Activated naive CD4-positive, alpha-beta T cell treated with anti-CD3 and anti-CD28 coated beads, Interleukin-2, amount 10 ng/mL, durations not matched to agents 7 days and 5 days (primary cell): Measurements from ENCODE around the gene MOB1B.

Experiments
- CTCF ChIA-PET: fragments of 350-600 bp; sonication (Branson Sonifier 250); formaldehyde crosslinking; loops from one replicate; lab custom pipeline; 2021; ENCODE audit warnings: antibody characterized with exemption; lab: Charles Lee
- DNase-seq: peaks from one replicate; pipeline ENCODE4 v3.0.0-alpha.2; 2020
- H3K27ac Mint-ChIP-seq: one replicate; pipeline ENCODE4 v1.8.0; 2021; ENCODE audit warnings: mild to moderate bottlenecking, moderate library complexity, mixed read lengths
- H3K27me3 Mint-ChIP-seq: one replicate; pipeline ENCODE4 v1.8.0; 2021; ENCODE audit warnings: mild to moderate bottlenecking, mixed read lengths
- H3K36me3 Mint-ChIP-seq: one replicate; pipeline ENCODE4 v1.8.0; 2021; ENCODE audit warnings: mixed read lengths
- H3K4me1 Mint-ChIP-seq: one replicate; pipeline ENCODE4 v1.8.0; 2021; ENCODE audit warnings: mixed read lengths
- H3K4me3 Mint-ChIP-seq: one replicate; pipeline ENCODE4 v1.8.0; 2021; ENCODE audit warnings: mild to moderate bottlenecking, moderate library complexity, mixed read lengths
- H3K9me3 Mint-ChIP-seq: one replicate; pipeline ENCODE4 v1.8.0; 2021; ENCODE audit warnings: mixed read lengths

The MOB1B gene

GRCh38 chr4:70954032-70954431 lies 51.9 kb downstream of the MOB1B start:
- DNase-seq = no peak
- Mint-ChIP-seq H3K36me3 (no peaks in the 10 kb centered on the region), H3K4me1 (no peaks in the 10 kb centered on the region), H3K27ac (no peak overlapping the region), H3K27me3 (no peaks in the 10 kb centered on the region), H3K4me3 (no peak overlapping the region), H3K9me3 (no peaks in the 10 kb centered on the region)
- CTCF ChIA-PET = no interaction called here

GRCh38 chr4:70956549-70957210 lies 54.5 kb downstream of the MOB1B start:
- Mint-ChIP-seq H3K4me1 (no peaks in the 10 kb centered on the region), H3K36me3 (no peaks in the 10 kb centered on the region), H3K27me3 (no peaks in the 10 kb centered on the region), H3K9me3 (no peaks in the 10 kb centered on the region), H3K27ac (no peak overlapping the region), H3K4me3 (no peak overlapping the region)
- CTCF ChIA-PET = no interaction called here
- no peak for DNase-seq

GRCh38 chr4:70958681-70959080 lies 56.5 kb downstream of the MOB1B start:
- no peak for DNase-seq
- H3K36me3 Mint-ChIP-seq = peaks cover 2% of the 10 kb centered on the region
- no peaks in the 10 kb centered on the region for H3K27me3 Mint-ChIP-seq
- no peak overlapping the region for H3K4me3 Mint-ChIP-seq
- H3K27ac Mint-ChIP-seq = no peak overlapping the region
- CTCF ChIA-PET = interaction anchor here (1.4 kb wide), 2 partner anchors 8 to 52 kb away, joined by 3 to 4 read pairs; no protein-coding TSS in a partner anchor
- H3K4me1 Mint-ChIP-seq = no peaks in the 10 kb centered on the region
- no peaks in the 10 kb centered on the region for H3K9me3 Mint-ChIP-seq

- Mint-ChIP-seq H3K4me1 (peaks cover 14% of the 10 kb centered on the region), H3K36me3 (peaks cover 6% of the 10 kb centered on the region), H3K4me3 (no peak overlapping the region), H3K27ac (no peak overlapping the region), H3K9me3 (no peaks in the 10 kb centered on the region), H3K27me3 (no peaks in the 10 kb centered on the region)
- no peak for DNase-seq
- CTCF ChIA-PET = interaction anchor here (2.0 kb wide), 1 partner anchor 41 kb away, joined by 7 read pairs; no protein-coding TSS in a partner anchor
These were observed 66.9 kb downstream of the MOB1B start for GRCh38 chr4:70969076-70969475.

- peaks cover 8% of the 10 kb centered on the region for H3K4me1 Mint-ChIP-seq
- no peaks in the 10 kb centered on the region for H3K9me3 Mint-ChIP-seq
- no peak overlapping the region for H3K27ac Mint-ChIP-seq
- H3K4me3 Mint-ChIP-seq = no peak overlapping the region
- peaks cover 14% of the 10 kb centered on the region for H3K36me3 Mint-ChIP-seq
- no peak for DNase-seq
- CTCF ChIA-PET = interaction anchor here (1.0 kb wide), 1 partner anchor 19 kb away, joined by 3 read pairs; no protein-coding TSS in a partner anchor
- no peaks in the 10 kb centered on the region for H3K27me3 Mint-ChIP-seq
These were observed 74.1 kb downstream of the MOB1B start for GRCh38 chr4:70976252-70976651.

GRCh38 chr4:70979445-70980008 lies 77.4 kb downstream of the MOB1B start:
- CTCF ChIA-PET = no interaction called here
- H3K4me3 Mint-ChIP-seq = no peak overlapping the region
- no peak overlapping the region for H3K27ac Mint-ChIP-seq
- DNase-seq = no peak
- peaks cover 9% of the 10 kb centered on the region for H3K36me3 Mint-ChIP-seq
- no peaks in the 10 kb centered on the region for H3K4me1 Mint-ChIP-seq
- H3K9me3 Mint-ChIP-seq = no peaks in the 10 kb centered on the region
- no peaks in the 10 kb centered on the region for H3K27me3 Mint-ChIP-seq

GRCh38 chr4:70980196-70980595 lies 78.0 kb downstream of the MOB1B start:
- peaks cover 6% of the 10 kb centered on the region for H3K36me3 Mint-ChIP-seq
- no peak overlapping the region for H3K27ac Mint-ChIP-seq
- no peaks in the 10 kb centered on the region for H3K4me1 Mint-ChIP-seq
- H3K27me3 Mint-ChIP-seq = no peaks in the 10 kb centered on the region
- CTCF ChIA-PET = no interaction called here
- no peak for DNase-seq
- H3K9me3 Mint-ChIP-seq = no peaks in the 10 kb centered on the region
- no peak overlapping the region for H3K4me3 Mint-ChIP-seq

- Mint-ChIP-seq H3K27ac (no peak overlapping the region), H3K4me3 (no peak overlapping the region)
- CTCF ChIA-PET = no interaction called here
These were observed 81.9 kb downstream of the MOB1B start for GRCh38 chr4:70984106-70984505.

GRCh38 chr4:70984589-70984988 lies 82.4 kb downstream of the MOB1B start:
- H3K4me1 Mint-ChIP-seq = no peaks in the 10 kb centered on the region
- no peak for DNase-seq
- H3K4me3 Mint-ChIP-seq = no peak overlapping the region
- H3K27ac Mint-ChIP-seq = no peak overlapping the region
- CTCF ChIA-PET = no interaction called here
- no peaks in the 10 kb centered on the region for H3K36me3 Mint-ChIP-seq
- no peaks in the 10 kb centered on the region for H3K9me3 Mint-ChIP-seq
- no peaks in the 10 kb centered on the region for H3K27me3 Mint-ChIP-seq

More at GRCh38 chr4:70984106-70984505, 81.9 kb downstream of the MOB1B start:
- H3K36me3 Mint-ChIP-seq = no peaks in the 10 kb centered on the region
- no peaks in the 10 kb centered on the region for H3K4me1 Mint-ChIP-seq
- no peaks in the 10 kb centered on the region for H3K27me3 Mint-ChIP-seq
- no peaks in the 10 kb centered on the region for H3K9me3 Mint-ChIP-seq
- DNase-seq = no peak

- CTCF ChIA-PET = no interaction called here
- H3K4me1 Mint-ChIP-seq = peaks cover 33% of the 10 kb centered on the region
- no peaks in the 10 kb centered on the region for H3K27me3 Mint-ChIP-seq
- H3K27ac Mint-ChIP-seq = no peak overlapping the region
- H3K36me3 Mint-ChIP-seq = peaks cover 29% of the 10 kb centered on the region
- no peak for DNase-seq
- H3K9me3 Mint-ChIP-seq = no peaks in the 10 kb centered on the region
- no peak overlapping the region for H3K4me3 Mint-ChIP-seq
These were observed 89.4 kb downstream of the MOB1B start for GRCh38 chr4:70991596-70991995.

- CTCF ChIA-PET = interaction anchor here (3.2 kb wide), 1 partner anchor 17 kb away, joined by 24 read pairs; no protein-coding TSS in a partner anchor
- H3K4me3 Mint-ChIP-seq = peak overlapping the region; percentile 93
- no peak for DNase-seq
- peaks cover 37% of the 10 kb centered on the region for H3K36me3 Mint-ChIP-seq
- no peaks in the 10 kb centered on the region for H3K9me3 Mint-ChIP-seq
- peak overlapping the region; percentile 89 for H3K27ac Mint-ChIP-seq
- H3K4me1 Mint-ChIP-seq = peaks cover 42% of the 10 kb centered on the region
- H3K27me3 Mint-ChIP-seq = no peaks in the 10 kb centered on the region
These were observed 90.3 kb downstream of the MOB1B start for GRCh38 chr4:70992391-70992881.

GRCh38 chr4:70993181-70994068 lies 91.3 kb downstream of the MOB1B start, which contains the start of gene DCK:
Gene DCK (plus strand): TSS chr4:70993649. CDS start chr4:70993836, 187 bp downstream.
- peak within 1 kb of the TSS; percentile 89 for H3K27ac Mint-ChIP-seq
- CTCF ChIA-PET = interaction anchor here (1.1 to 3.2 kb wide), 3 partner anchors 11 to 16 kb away, joined by 3 to 24 read pairs (median 12); no protein-coding TSS in a partner anchor
- peaks cover 50% of the 10 kb centered on the region for H3K4me1 Mint-ChIP-seq
- H3K36me3 Mint-ChIP-seq = peaks cover 44% of the 10 kb centered on the region
- no peaks in the 10 kb centered on the region for H3K27me3 Mint-ChIP-seq
- DNase-seq = peak; percentile 87
- H3K9me3 Mint-ChIP-seq = no peaks in the 10 kb centered on the region
- H3K4me3 Mint-ChIP-seq = peak within 1 kb of the TSS; percentile 93

- peak overlapping the region; percentile 93 for H3K4me3 Mint-ChIP-seq
- H3K9me3 Mint-ChIP-seq = no peaks in the 10 kb centered on the region
- no peak for DNase-seq
- peak overlapping the region; percentile 86 for H3K27ac Mint-ChIP-seq
- H3K4me1 Mint-ChIP-seq = peaks cover 54% of the 10 kb centered on the region
- H3K27me3 Mint-ChIP-seq = no peaks in the 10 kb centered on the region
- H3K36me3 Mint-ChIP-seq = peaks cover 48% of the 10 kb centered on the region
- CTCF ChIA-PET = interaction anchor here (1.1 to 3.2 kb wide), 3 partner anchors 10 to 15 kb away, joined by 3 to 24 read pairs (median 12); no protein-coding TSS in a partner anchor
These were observed 91.8 kb downstream of the MOB1B start for GRCh38 chr4:70994069-70994366.
